IPS DF 6.9 (cell line): ENCODE results near the gene CSN3.

ENCODE experiments used
- DNase-seq: peaks from one replicate; pipeline ENCODE4 v3.0.0-alpha.2; 2013; ENCODE audit warnings: low read depth, low spot score
- H3K27ac ChIP-seq: one replicate; pipeline ENCODE4 v1.5.1; 2013; ENCODE audit warnings: low read length, control low read depth
- H3K27me3 ChIP-seq: 2 replicates; pipeline ENCODE4 v1.6.1; 2013; ENCODE audit warnings: mild to moderate bottlenecking, low read length; ENCODE audit not compliant: control insufficient read depth, insufficient read depth
- H3K36me3 ChIP-seq: 2 replicates; pipeline ENCODE4 v1.6.1; 2013; ENCODE audit warnings: low read length; ENCODE audit not compliant: control insufficient read depth, insufficient read depth
- H3K4me1 ChIP-seq: 2 replicates; pipeline ENCODE4 v1.6.1; 2013; ENCODE audit warnings: low read length; ENCODE audit not compliant: control insufficient read depth, insufficient read depth
- H3K4me3 ChIP-seq: 2 replicates; pipeline ENCODE4 v1.5.1; 2013; ENCODE audit warnings: mild to moderate bottlenecking, low read length
- H3K9me3 ChIP-seq: 2 replicates; pipeline ENCODE4 v1.6.1; 2013; ENCODE audit warnings: low read length, inconsistent platforms; ENCODE audit not compliant: control insufficient read depth, insufficient read depth
- WGBS: extraction: QIAGEN DNeasy Blood & Tissue Kit; methylation state at CpG from one replicate; pipeline ENCODE4 v1.1.7; 2013; ENCODE audit warnings: mixed read lengths, missing lambda C conversion rate; ENCODE audit not compliant: insufficient read length, insufficient coverage; 5-methylcytosine and 5-hydroxymethylcytosine counted together

CSN3 gene

DNA sequence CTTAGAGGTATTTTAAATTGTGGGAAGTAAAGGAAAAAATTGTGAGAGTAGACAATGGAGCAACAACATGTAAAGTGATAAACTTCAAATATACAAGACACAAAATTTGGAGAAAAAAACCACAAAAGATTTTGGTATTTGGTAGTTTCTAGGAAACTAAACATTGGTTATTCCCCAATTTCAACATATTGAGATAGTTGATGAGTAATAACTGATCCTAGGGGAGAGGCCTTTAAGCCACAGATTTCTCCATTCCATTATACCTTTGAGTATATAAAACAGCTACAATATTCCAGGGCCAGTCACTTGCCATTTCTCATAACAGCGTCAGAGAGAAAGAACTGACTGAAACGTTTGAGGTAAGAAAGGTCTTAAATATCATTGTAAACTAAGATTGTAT is 16.6 kb upstream of the CSN3 start, which contains the start of gene FDCSP:
FDCSP (plus strand) TSS at position 301 of the 400 bp plus-strand sequence. CDS start 5,071 bp downstream, outside the sequence.
- H3K27me3 ChIP-seq, result no peaks in the 10 kb centered on the region
- no CpG with 5 or more reads among the region's 2 CpGs for WGBS
- DNase-seq, result no peak
- H3K4me3 ChIP-seq, result no peak within 1 kb of the TSS
- no peak within 1 kb of the TSS for H3K27ac ChIP-seq
- H3K36me3 ChIP-seq, result no peaks in the 10 kb centered on the region
- H3K4me1 ChIP-seq, result no peaks in the 10 kb centered on the region
- no peaks in the 10 kb centered on the region for H3K9me3 ChIP-seq

GRCh38 chr4:70236125-70236524 is 6.3 kb upstream of the CSN3 start:
- no peaks in the 10 kb centered on the region for H3K27me3 ChIP-seq
- no peaks in the 10 kb centered on the region for H3K4me1 ChIP-seq
- no peaks in the 10 kb centered on the region for H3K36me3 ChIP-seq
- WGBS, result no CpG with 5 or more reads among the region's 1 CpG
- DNase-seq, result no peak
- no peaks in the 10 kb centered on the region for H3K9me3 ChIP-seq
- H3K27ac ChIP-seq, result no peak overlapping the region
- no peak overlapping the region for H3K4me3 ChIP-seq

- no peaks in the 10 kb centered on the region for H3K4me1 ChIP-seq
- no peak for DNase-seq
- no CpG with 5 or more reads among the region's 3 CpGs for WGBS
- no peaks in the 10 kb centered on the region for H3K9me3 ChIP-seq
- H3K4me3 ChIP-seq, result no peak overlapping the region
- H3K36me3 ChIP-seq, result no peaks in the 10 kb centered on the region
- H3K27ac ChIP-seq, result no peak overlapping the region
- H3K27me3 ChIP-seq, result no peaks in the 10 kb centered on the region
Measured at GRCh38 chr4:70239131-70239883, 3.1 kb upstream of the CSN3 start.

- no CpG with 5 or more reads among the region's 5 CpGs for WGBS
- no peak overlapping the region for H3K4me3 ChIP-seq
- no peaks in the 10 kb centered on the region for H3K36me3 ChIP-seq
- no peaks in the 10 kb centered on the region for H3K4me1 ChIP-seq
- H3K27ac ChIP-seq, result no peak overlapping the region
- H3K27me3 ChIP-seq, result no peaks in the 10 kb centered on the region
- H3K9me3 ChIP-seq, result no peaks in the 10 kb centered on the region
- DNase-seq, result no peak
Measured at GRCh38 chr4:70239884-70240591, 2.4 kb upstream of the CSN3 start.

DNA sequence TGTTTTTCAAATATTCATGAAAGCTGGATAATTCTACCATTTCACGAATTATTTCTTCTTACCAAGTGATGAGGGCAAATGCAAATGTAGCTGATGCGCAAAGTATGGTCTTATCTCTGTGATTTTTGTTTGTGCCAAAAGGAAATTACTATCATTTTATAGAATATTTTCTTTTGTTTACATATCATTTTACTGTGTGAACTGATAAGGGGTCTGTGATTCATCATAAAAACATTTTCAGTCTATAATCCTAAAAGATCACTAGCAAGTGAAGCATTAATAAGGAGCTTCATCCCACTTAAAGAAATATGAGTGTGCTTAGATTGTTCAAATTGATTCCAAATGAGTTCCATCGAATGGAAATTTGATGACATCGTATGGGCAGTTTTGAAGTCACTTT is 694 bp downstream of the CSN3 start:
- H3K27me3 ChIP-seq, result no peaks in the 10 kb centered on the region
- no peaks in the 10 kb centered on the region for H3K4me1 ChIP-seq
- H3K36me3 ChIP-seq, result no peaks in the 10 kb centered on the region
- no peak overlapping the region for H3K27ac ChIP-seq
- H3K4me3 ChIP-seq, result no peak overlapping the region
- no peak for DNase-seq
- no peaks in the 10 kb centered on the region for H3K9me3 ChIP-seq
- WGBS, result no CpG with 5 or more reads among the region's 4 CpGs

GRCh38 chr4:70251250-70251944 is 9.0 kb downstream of the CSN3 start:
- no peaks in the 10 kb centered on the region for H3K36me3 ChIP-seq
- DNase-seq, result no peak
- H3K9me3 ChIP-seq, result no peaks in the 10 kb centered on the region
- H3K4me1 ChIP-seq, result no peaks in the 10 kb centered on the region
- no peak overlapping the region for H3K27ac ChIP-seq
- no peak overlapping the region for H3K4me3 ChIP-seq
- no CpG with 5 or more reads among the region's 3 CpGs for WGBS
- H3K27me3 ChIP-seq, result no peaks in the 10 kb centered on the region

DNA sequence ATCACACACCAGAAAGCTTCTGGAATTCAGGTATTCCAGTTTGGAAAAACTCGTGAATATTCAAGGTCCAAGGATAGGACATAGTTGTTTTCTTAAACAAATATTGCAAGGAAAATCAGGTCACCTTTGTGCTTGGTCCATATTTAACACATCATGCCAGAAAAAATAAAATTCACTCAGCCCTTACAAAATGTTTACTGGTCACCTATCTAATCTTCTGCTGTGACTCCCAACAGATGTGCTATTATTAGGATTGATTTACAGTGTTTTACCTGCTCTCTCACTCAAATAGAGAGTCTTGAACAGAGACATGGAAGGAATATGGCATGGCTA is 9.5 kb downstream of the CSN3 start:
- Histone ChIP-seq H3K36me3 (no peaks in the 10 kb centered on the region), H3K27ac (no peak overlapping the region), H3K4me1 (no peaks in the 10 kb centered on the region), H3K9me3 (no peaks in the 10 kb centered on the region), H3K4me3 (no peak overlapping the region), H3K27me3 (no peaks in the 10 kb centered on the region)
- no CpG with 5 or more reads among the region's 1 CpG for WGBS
- DNase-seq, result no peak

DNA sequence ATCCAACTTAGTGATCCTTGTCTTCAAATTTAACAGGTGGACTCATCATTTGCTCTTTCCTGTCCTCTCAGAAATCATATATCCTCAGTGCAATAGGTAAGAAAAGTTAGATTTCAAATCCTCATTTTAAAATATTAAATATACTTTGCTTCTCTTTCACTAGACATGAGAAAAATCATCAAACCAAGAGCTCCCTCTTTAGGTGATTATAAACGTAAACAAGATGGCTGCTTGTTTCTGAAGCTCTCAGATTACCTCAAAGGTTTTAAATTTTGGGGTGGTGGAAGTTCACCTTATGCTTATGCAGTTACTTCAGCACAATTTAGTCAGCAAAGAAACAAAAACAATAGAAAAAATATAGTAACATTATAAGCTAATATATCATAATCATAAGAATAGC is 27.3 kb downstream of the CSN3 start:
- Histone ChIP-seq H3K4me3 (no peak overlapping the region), H3K4me1 (no peaks in the 10 kb centered on the region), H3K36me3 (no peaks in the 10 kb centered on the region), H3K27me3 (no peaks in the 10 kb centered on the region), H3K27ac (no peak overlapping the region), H3K9me3 (no peaks in the 10 kb centered on the region)
- DNase-seq, result no peak
- WGBS, result no CpG with 5 or more reads among the region's 1 CpG

DNA sequence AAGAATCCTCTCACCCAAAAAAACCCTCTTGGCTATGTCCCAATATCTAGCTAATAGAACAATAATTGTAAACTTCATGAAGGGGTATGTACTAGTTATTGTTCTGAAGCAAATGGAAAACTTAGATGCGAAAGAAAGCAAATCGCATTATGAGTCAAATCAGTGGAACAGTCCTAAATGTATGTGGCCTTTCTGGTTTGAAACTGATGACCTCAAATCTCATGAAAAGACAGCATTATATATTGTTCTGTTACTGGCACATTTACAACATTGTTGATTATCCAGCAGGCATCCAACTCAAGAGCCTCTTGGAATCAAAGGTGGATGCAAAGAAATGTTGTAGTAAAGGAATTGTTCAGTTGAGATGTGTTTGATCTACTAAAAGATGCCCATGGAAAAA is 34.7 kb downstream of the CSN3 start:
- Histone ChIP-seq H3K9me3 (no peaks in the 10 kb centered on the region), H3K27me3 (no peaks in the 10 kb centered on the region), H3K27ac (no peak overlapping the region), H3K4me1 (no peaks in the 10 kb centered on the region), H3K36me3 (no peaks in the 10 kb centered on the region), H3K4me3 (no peak overlapping the region)
- DNase-seq, result no peak
- WGBS, result no CpG with 5 or more reads among the region's 2 CpGs

GRCh38 chr4:70280567-70280966 is 38.2 kb downstream of the CSN3 start:
- no peak for DNase-seq
- H3K4me1 ChIP-seq, result no peaks in the 10 kb centered on the region
- no peak overlapping the region for H3K4me3 ChIP-seq
- no peak overlapping the region for H3K27ac ChIP-seq
- WGBS, result no CpG with 5 or more reads among the region's 1 CpG
- H3K27me3 ChIP-seq, result no peaks in the 10 kb centered on the region
- no peaks in the 10 kb centered on the region for H3K9me3 ChIP-seq
- no peaks in the 10 kb centered on the region for H3K36me3 ChIP-seq
